Measurements from ENCODE around the gene ARPC5L. TPM values are rescaled to one million over a fixed set of nuclear protein-coding genes. Genes with fewer than 3 reads are reported as not detected.

The ARPC5L gene
- total and polyA plus RNA-seq, 2 of the 13 experiments (the other 11 are each of a cell fraction or from before 2014, with no cell fraction given), result 29.9 to 33.8 TPM

DNA sequence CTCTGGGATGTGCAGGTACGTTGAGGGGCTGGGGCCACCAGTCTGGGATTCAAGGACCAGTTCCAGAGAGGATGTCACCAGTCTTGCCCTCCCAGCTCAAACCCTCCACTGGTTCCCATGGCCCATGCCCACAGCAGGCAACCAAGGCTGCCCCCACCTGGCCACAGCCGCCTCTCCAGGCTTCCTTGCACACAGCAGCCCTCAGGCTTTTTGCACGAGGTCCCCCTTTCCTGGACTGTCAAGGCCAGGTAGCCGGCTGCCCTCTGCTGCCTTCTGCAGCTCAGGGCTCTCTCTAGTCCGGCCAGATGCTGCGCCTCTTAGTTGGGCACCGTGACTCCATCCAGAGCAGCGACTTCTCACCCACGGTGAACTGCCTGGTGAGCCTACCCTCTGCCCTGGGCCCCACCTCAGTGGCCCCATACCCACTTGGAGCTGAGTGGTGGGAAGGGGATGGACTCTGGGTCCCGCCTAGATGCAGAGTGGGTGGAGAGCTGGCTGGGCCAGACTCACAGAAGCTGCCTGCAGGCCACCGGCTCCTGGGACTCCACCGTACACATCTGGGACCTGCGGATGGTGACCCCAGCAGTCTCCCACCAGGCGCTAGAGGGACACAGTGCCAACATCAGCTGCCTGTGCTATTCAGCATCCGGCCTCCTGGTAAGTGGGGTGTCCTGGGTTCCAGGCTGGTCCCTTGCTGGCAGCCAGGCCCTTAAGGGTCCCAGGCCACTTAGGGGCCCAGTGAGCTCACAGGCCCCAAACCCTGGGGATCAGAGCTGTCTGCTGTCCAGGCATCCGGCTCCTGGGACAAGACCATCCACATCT lies 5.8 kb upstream of the ARPC5L start (continued):
- TF ChIP-seq TMF1 (CRISPR knock-in tag; IDR thresholded peaks at IDR 0.05; ENCODE audit: low read depth), result no peak
- TF ChIP-seq ZNF75D (CRISPR knock-in tag; IDR thresholded peaks at IDR 0.05; ENCODE audit: borderline replicate concordance), result no peak
- no peak for TF ChIP-seq NFE2L2 (IDR thresholded peaks at IDR 0.05; ENCODE audit: low read length)
- TF ChIP-seq RBM39 (IDR thresholded peaks at IDR 0.05; ENCODE audit: low read depth, low read length, poor library complexity, severe bottlenecking), result peak; percentile 25
- TF ChIP-seq, protein P1, sequence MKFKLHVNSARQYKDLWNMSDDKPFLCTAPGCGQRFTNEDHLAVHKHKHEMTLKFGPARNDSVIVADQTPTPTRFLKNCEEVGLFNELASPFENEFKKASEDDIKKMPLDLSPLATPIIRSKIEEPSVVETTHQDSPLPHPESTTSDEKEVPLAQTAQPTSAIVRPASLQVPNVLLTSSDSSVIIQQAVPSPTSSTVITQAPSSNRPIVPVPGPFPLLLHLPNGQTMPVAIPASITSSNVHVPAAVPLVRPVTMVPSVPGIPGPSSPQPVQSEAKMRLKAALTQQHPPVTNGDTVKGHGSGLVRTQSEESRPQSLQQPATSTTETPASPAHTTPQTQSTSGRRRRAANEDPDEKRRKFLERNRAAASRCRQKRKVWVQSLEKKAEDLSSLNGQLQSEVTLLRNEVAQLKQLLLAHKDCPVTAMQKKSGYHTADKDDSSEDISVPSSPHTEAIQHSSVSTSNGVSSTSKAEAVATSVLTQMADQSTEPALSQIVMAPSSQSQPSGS (CRISPR knock-in tag; IDR thresholded peaks at IDR 0.05), result peak; percentile 15; the same call in 1 of the 2 replicates
- TF ChIP-seq SP5 (CRISPR knock-in tag; IDR thresholded peaks at IDR 0.05; ENCODE audit: borderline replicate concordance, low read depth), result no peak
- TF ChIP-seq, protein P2, sequence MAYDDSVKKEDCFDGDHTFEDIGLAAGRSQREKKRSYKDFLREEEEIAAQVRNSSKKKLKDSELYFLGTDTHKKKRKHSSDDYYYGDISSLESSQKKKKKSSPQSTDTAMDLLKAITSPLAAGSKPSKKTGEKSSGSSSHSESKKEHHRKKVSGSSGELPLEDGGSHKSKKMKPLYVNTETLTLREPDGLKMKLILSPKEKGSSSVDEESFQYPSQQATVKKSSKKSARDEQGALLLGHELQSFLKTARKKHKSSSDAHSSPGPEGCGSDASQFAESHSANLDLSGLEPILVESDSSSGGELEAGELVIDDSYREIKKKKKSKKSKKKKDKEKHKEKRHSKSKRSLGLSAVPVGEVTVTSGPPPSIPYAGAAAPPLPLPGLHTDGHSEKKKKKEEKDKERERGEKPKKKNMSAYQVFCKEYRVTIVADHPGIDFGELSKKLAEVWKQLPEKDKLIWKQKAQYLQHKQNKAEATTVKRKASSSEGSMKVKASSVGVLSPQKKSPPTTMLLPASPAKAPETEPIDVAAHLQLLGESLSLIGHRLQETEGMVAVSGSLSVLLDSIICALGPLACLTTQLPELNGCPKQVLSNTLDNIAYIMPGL (CRISPR knock-in tag; IDR thresholded peaks at IDR 0.05; ENCODE audit: borderline replicate concordance in 1 of 2, low read depth in 1 of 2), result 0 out of 4 replicates have a peak, but pooled peaks have one; percentile 23 to 41
- TF ChIP-seq SETDB1 (CRISPR knock-in tag; IDR thresholded peaks at IDR 0.05; ENCODE audit: borderline replicate concordance), result no peak
- TF ChIP-seq ZNF746 (CRISPR knock-in tag; IDR thresholded peaks at IDR 0.05), result no peak
- TF ChIP-seq ZNF749 (CRISPR knock-in tag; IDR thresholded peaks at IDR 0.05; ENCODE audit: borderline replicate concordance), result no peak
- TF ChIP-seq TIGD3 (CRISPR knock-in tag; IDR thresholded peaks at IDR 0.05; ENCODE audit: borderline replicate concordance), result no peak
- TF ChIP-seq ZFP82 (CRISPR knock-in tag; IDR thresholded peaks at IDR 0.05; ENCODE audit: borderline replicate concordance), result no peak
- no peak for TF ChIP-seq CCAR2 (optimal IDR thresholded peaks at IDR 0.05; ENCODE audit: low read depth, low read length)
- no peak for TF ChIP-seq CREM (IDR thresholded peaks at IDR 0.05)
- TF ChIP-seq CREM (CRISPR knock-in tag; IDR thresholded peaks at IDR 0.05), result no peak
- TF ChIP-seq, protein P3, sequence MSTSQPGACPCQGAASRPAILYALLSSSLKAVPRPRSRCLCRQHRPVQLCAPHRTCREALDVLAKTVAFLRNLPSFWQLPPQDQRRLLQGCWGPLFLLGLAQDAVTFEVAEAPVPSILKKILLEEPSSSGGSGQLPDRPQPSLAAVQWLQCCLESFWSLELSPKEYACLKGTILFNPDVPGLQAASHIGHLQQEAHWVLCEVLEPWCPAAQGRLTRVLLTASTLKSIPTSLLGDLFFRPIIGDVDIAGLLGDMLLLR (CRISPR knock-in tag; IDR thresholded peaks at IDR 0.05), result 0 out of 2 replicates have a peak, but pooled peaks have one; percentile 8
- no peak; the same call in 1 of the 2 replicates for TF ChIP-seq CHD2 (IDR thresholded peaks at IDR 0.05; ENCODE audit: low read depth, low read length)
- no peak for TF ChIP-seq PHF20 (CRISPR knock-in tag; IDR thresholded peaks at IDR 0.05)
- TF ChIP-seq ELF4 (CRISPR knock-in tag; IDR thresholded peaks at IDR 0.05; ENCODE audit: borderline replicate concordance), result no peak
- TF ChIP-seq, protein P4, sequence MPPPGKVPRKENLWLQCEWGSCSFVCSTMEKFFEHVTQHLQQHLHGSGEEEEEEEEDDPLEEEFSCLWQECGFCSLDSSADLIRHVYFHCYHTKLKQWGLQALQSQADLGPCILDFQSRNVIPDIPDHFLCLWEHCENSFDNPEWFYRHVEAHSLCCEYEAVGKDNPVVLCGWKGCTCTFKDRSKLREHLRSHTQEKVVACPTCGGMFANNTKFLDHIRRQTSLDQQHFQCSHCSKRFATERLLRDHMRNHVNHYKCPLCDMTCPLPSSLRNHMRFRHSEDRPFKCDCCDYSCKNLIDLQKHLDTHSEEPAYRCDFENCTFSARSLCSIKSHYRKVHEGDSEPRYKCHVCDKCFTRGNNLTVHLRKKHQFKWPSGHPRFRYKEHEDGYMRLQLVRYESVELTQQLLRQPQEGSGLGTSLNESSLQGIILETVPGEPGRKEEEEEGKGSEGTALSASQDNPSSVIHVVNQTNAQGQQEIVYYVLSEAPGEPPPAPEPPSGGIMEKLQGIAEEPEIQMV (CRISPR knock-in tag; IDR thresholded peaks at IDR 0.05; ENCODE audit: low read depth), result no peak
- no peak for TF ChIP-seq MEIS2 (CRISPR knock-in tag; IDR thresholded peaks at IDR 0.05)
- no peak for TF ChIP-seq TARDBP (CRISPR knock-in tag; IDR thresholded peaks at IDR 0.05)
- no peak for TF ChIP-seq FOSL1 (CRISPR knock-in tag; IDR thresholded peaks at IDR 0.05; ENCODE audit: borderline replicate concordance)
